Neuronal stem cell (in vitro differentiated cells): ENCODE data around the gene CHERP.
"Not testable (repeated sequence)": the region's sequence is repeated elsewhere in the genome, so short reads cannot be mapped to it uniquely, and the experiment has no call there.

Experiments
- DNase-seq: peaks from one replicate; pipeline ENCODE4 v3.0.0-alpha.2; 2013; ENCODE audit warnings: low spot score
- H2AFZ ChIP-seq: one replicate; pipeline ENCODE4 v1.6.1; 2013; ENCODE audit warnings: mild to moderate bottlenecking, low read length, inconsistent platforms
- H2AK5ac ChIP-seq: 2 replicates; pipeline ENCODE4 v1.6.1; 2013; ENCODE audit warnings: low read depth, mild to moderate bottlenecking, inconsistent platforms, low read length, moderate library complexity, mixed read lengths
- H2BK120ac ChIP-seq: 2 replicates; pipeline ENCODE4 v1.6.1; 2013; ENCODE audit warnings: low read depth, mild to moderate bottlenecking, inconsistent platforms, low read length, moderate library complexity, mixed read lengths
- H2BK12ac ChIP-seq: one replicate; pipeline ENCODE4 v1.6.1; 2013; ENCODE audit warnings: low read length, inconsistent platforms
- H2BK15ac ChIP-seq: 2 replicates; pipeline ENCODE4 v1.6.1; 2013; ENCODE audit warnings: mild to moderate bottlenecking, low read length, inconsistent platforms, mixed read lengths
- H2BK5ac ChIP-seq: one replicate; pipeline ENCODE4 v1.6.1; 2013; ENCODE audit warnings: inconsistent platforms, mild to moderate bottlenecking, low read length, moderate library complexity
- H3K14ac ChIP-seq: one replicate; pipeline ENCODE4 v1.6.1; 2013; ENCODE audit warnings: low read length, inconsistent platforms
- H3K18ac ChIP-seq: 2 replicates; pipeline ENCODE4 v1.6.1; 2013; ENCODE audit warnings: low read length, inconsistent platforms
- H3K23ac ChIP-seq: 2 replicates; pipeline ENCODE4 v1.6.1; 2013; ENCODE audit warnings: low read depth, mild to moderate bottlenecking, mixed read lengths, low read length, inconsistent platforms; ENCODE audit not compliant: poor library complexity
- H3K27ac ChIP-seq: replicated peaks from 3 replicates; pipeline ENCODE4 v1.5.1; 2013; ENCODE audit warnings: low read length, inconsistent platforms
- H3K27me3 ChIP-seq, 3 experiments: 2 replicates each; pipeline ENCODE4 v1.6.1; 2013; ENCODE audit warnings: low read length in 3 of 3, mild to moderate bottlenecking in 2 of 3, inconsistent platforms in 1 of 3, low read depth in 1 of 3, mixed read lengths in 1 of 3, moderate library complexity in 1 of 3; ENCODE audit not compliant: control insufficient read depth in 3 of 3, insufficient read depth in 3 of 3
- H3K36me3 ChIP-seq, 2 donors: replicated peaks in 1 of 2; 2 replicates each; pipeline ENCODE4 v1.6.1; 2013; ENCODE audit warnings: low read length in 2 of 2; ENCODE audit not compliant: control insufficient read depth in 2 of 2, insufficient read depth in 2 of 2
- H3K4ac ChIP-seq: 2 replicates; pipeline ENCODE4 v1.6.1; 2013; ENCODE audit warnings: inconsistent platforms, mild to moderate bottlenecking, low read length, moderate library complexity
- H3K4me1 ChIP-seq, 2 donors: 1 replicate in 1 of 2; 2 replicates in 1 of 2; pipeline ENCODE4 v1.6.1; 2013; ENCODE audit warnings: low read length in 2 of 2, low read depth in 1 of 2; ENCODE audit not compliant: control insufficient read depth in 2 of 2, insufficient read depth in 1 of 2
- H3K4me2 ChIP-seq: one replicate; pipeline ENCODE4 v1.6.1; 2013; ENCODE audit warnings: mild to moderate bottlenecking, low read length, inconsistent platforms; ENCODE audit not compliant: insufficient read depth, poor library complexity, severe bottlenecking
- H3K4me3 ChIP-seq, 2 donors: 2 replicates each; pipeline ENCODE4 v1.5.1; 2013; ENCODE audit warnings: low read length in 2 of 2, mild to moderate bottlenecking in 2 of 2, inconsistent platforms in 1 of 2, moderate library complexity in 1 of 2
- H3K79me1 ChIP-seq: one replicate; pipeline ENCODE4 v1.6.1; 2013; ENCODE audit warnings: low read depth, mild to moderate bottlenecking, inconsistent platforms, low read length, moderate library complexity
- H3K9ac ChIP-seq: one replicate; pipeline ENCODE4 v1.6.1; 2013; ENCODE audit warnings: mild to moderate bottlenecking, low read depth, low read length, inconsistent platforms; ENCODE audit not compliant: poor library complexity
- H3K9me3 ChIP-seq, 2 donors: replicated peaks in 1 of 2; 2 replicates each; pipeline versions ENCODE3 to v1.6.1; 2013; ENCODE audit warnings: low read length in 2 of 2, mild to moderate bottlenecking in 2 of 2, inconsistent platforms in 1 of 2, low read depth in 1 of 2, mixed read lengths in 1 of 2, moderate library complexity in 1 of 2; ENCODE audit not compliant: control insufficient read depth in 2 of 2, insufficient read depth in 1 of 2
- H4K8ac ChIP-seq: one replicate; pipeline ENCODE4 v1.6.1; 2013; ENCODE audit warnings: low read depth, mild to moderate bottlenecking, inconsistent platforms, low read length, moderate library complexity
- H4K91ac ChIP-seq: one replicate; pipeline ENCODE4 v1.6.1; 2013; ENCODE audit warnings: low read length, low read depth, mild to moderate bottlenecking, inconsistent platforms; ENCODE audit not compliant: poor library complexity
- WGBS, 2 donors: extraction: QIAGEN DNeasy Blood & Tissue Kit; methylation state at CpG; one replicate each; pipeline ENCODE4 v1.1.7; 2013; ENCODE audit warnings: missing lambda C conversion rate in 2 of 2, mixed read lengths in 1 of 2; ENCODE audit not compliant: insufficient read length in 2 of 2, insufficient replicate concordance in 1 of 2; ENCODE audit errors: extremely low coverage in 2 of 2; 5-methylcytosine and 5-hydroxymethylcytosine counted together

CHERP gene

GRCh38 chr19:16516923-16517610 is 25.2 kb downstream of the CHERP start:
- H2AFZ ChIP-seq: no peak overlapping the region
- DNase-seq: no peak
- H3K36me3 ChIP-seq: peaks cover 61 to 88% of the 10 kb centered on the region in 2 donors

GRCh38 chr19:16516381-16516780 is 25.9 kb downstream of the CHERP start:
- H3K4ac ChIP-seq: no peak overlapping the region
- no peak overlapping the region for H2AFZ ChIP-seq
- no peak overlapping the region for H2AK5ac ChIP-seq
- no peak overlapping the region for H4K8ac ChIP-seq
- no peak overlapping the region for H2BK15ac ChIP-seq
- no peak overlapping the region for H3K9ac ChIP-seq
- no peak overlapping the region for H2BK12ac ChIP-seq
- H3K18ac ChIP-seq: no peak overlapping the region
- no peak overlapping the region for H3K27ac ChIP-seq
- H3K4me2 ChIP-seq: no peak overlapping the region
- WGBS, 2 donors: no CpG with 5 or more reads among the region's 15 CpGs
- H3K14ac ChIP-seq: no peak overlapping the region
- no peak for DNase-seq
- no peak overlapping the region for H4K91ac ChIP-seq
- no peaks in the 10 kb centered on the region for H3K9me3 ChIP-seq
- no peak overlapping the region for H3K4me3 ChIP-seq
- no peaks in the 10 kb centered on the region for H3K27me3 ChIP-seq
- no peak overlapping the region for H3K23ac ChIP-seq
- H2BK120ac ChIP-seq: no peak overlapping the region
- no peak overlapping the region for H2BK5ac ChIP-seq
- peaks cover 6% of the 10 kb centered on the region for H3K79me1 ChIP-seq
- H3K4me1 ChIP-seq: no peaks in the 10 kb centered on the region
- peaks cover 55 to 88% of the 10 kb centered on the region in 2 donors for H3K36me3 ChIP-seq

More at GRCh38 chr19:16516923-16517610, 25.2 kb downstream of the CHERP start:
- no peak overlapping the region for H2AK5ac ChIP-seq
- WGBS, 2 donors: no CpG with 5 or more reads among the region's 14 CpGs
- H4K8ac ChIP-seq: no peak overlapping the region
- peaks cover 6% of the 10 kb centered on the region for H3K79me1 ChIP-seq
- H3K18ac ChIP-seq: no peak overlapping the region
- no peak overlapping the region for H3K4me3 ChIP-seq
- no peak overlapping the region for H3K27ac ChIP-seq
- H3K23ac ChIP-seq: peak overlapping the region; percentile 16
- H3K27me3 ChIP-seq: no peaks in the 10 kb centered on the region
- H3K4ac ChIP-seq: no peak overlapping the region
- H2BK12ac ChIP-seq: no peak overlapping the region
- no peaks in the 10 kb centered on the region for H3K4me1 ChIP-seq
- no peak overlapping the region for H4K91ac ChIP-seq
- H3K14ac ChIP-seq: no peak overlapping the region
- H3K4me2 ChIP-seq: no peak overlapping the region
- H2BK5ac ChIP-seq: no peak overlapping the region
- no peaks in the 10 kb centered on the region for H3K9me3 ChIP-seq
- no peak overlapping the region for H2BK15ac ChIP-seq
- H2BK120ac ChIP-seq: no peak overlapping the region
- no peak overlapping the region for H3K9ac ChIP-seq

- Histone ChIP-seq H2BK15ac (no peak overlapping the region), H3K4ac (no peak overlapping the region), H3K27ac (no peak overlapping the region), H3K9me3 (no peaks in the 10 kb centered on the region), H2BK12ac (peak overlapping the region; percentile 16), H3K23ac (peak overlapping the region; percentile 85), H3K27me3 (no peaks in the 10 kb centered on the region), H2BK5ac (no peak overlapping the region), H3K4me2 (no peak overlapping the region), H3K9ac (no peak overlapping the region), H3K14ac (no peak overlapping the region), H2BK120ac (no peak overlapping the region), H2AK5ac (no peak overlapping the region), H3K4me1 (no peaks in the 10 kb centered on the region), H3K36me3 (peaks cover 42 to 85% of the 10 kb centered on the region in 2 donors), H4K91ac (no peak overlapping the region), H3K79me1 (peaks cover 2% of the 10 kb centered on the region), H3K18ac (no peak overlapping the region), H3K4me3 (no peak overlapping the region), H4K8ac (no peak overlapping the region), H2AFZ (no peak overlapping the region)
- DNase-seq: no peak
- no CpG with 5 or more reads among the region's 24 CpGs for WGBS, 2 donors
Measured at GRCh38 chr19:16514383-16515019, 27.7 kb downstream of the CHERP start.

- not testable (repeated sequence) for H3K4me2 ChIP-seq, H2BK12ac ChIP-seq, H3K9me3 ChIP-seq, H3K18ac ChIP-seq, H2BK15ac ChIP-seq, H3K4ac ChIP-seq, H3K23ac ChIP-seq, H2AFZ ChIP-seq, H4K8ac ChIP-seq, H3K4me3 ChIP-seq, H4K91ac ChIP-seq, H2BK120ac ChIP-seq, H2BK5ac ChIP-seq, H2AK5ac ChIP-seq, DNase-seq, H3K14ac ChIP-seq, H3K79me1 ChIP-seq, H3K27me3 ChIP-seq, H3K27ac ChIP-seq, H3K4me1 ChIP-seq
- Histone ChIP-seq H3K9ac (peak overlapping the region; percentile 50), H3K36me3 (peaks cover 32 to 77% of the 10 kb centered on the region in 2 donors)
- no CpG with 5 or more reads among the region's 10 CpGs for WGBS, 2 donors
Measured at GRCh38 chr19:16512611-16513010, 29.6 kb downstream of the CHERP start.
